HepG2 (cell line): ENCODE data around the gene NLRP6. TPM values are rescaled to one million over a fixed set of nuclear protein-coding genes. Genes with fewer than 3 reads are reported as not detected.
A peak's percentile ranks its signal among the peaks of the same experiment; 100 is the strongest.
"Not testable (repeated sequence)": the region's sequence is repeated elsewhere in the genome, so short reads cannot be mapped to it uniquely, and the experiment has no call there.

ENCODE experiments used
- ATAC-seq: fragments of 200-7000 bp; cut with Tn5 transposase; 3 replicates; pipeline ENCODE4 v1.9.1; 2020; ENCODE audit warnings: mild to moderate bottlenecking, moderate library complexity
- BruUV-seq: library from RNA; stranded (reverse); fragments of 400-500 nt; replicated peaks from 2 replicates; lab custom pipeline; 2021; lab: Mats Ljungman, UMichigan
- CTCF ChIA-PET: fragments of 300-600 bp; formaldehyde crosslinking; extraction: SDS; loops from one replicate; lab custom pipeline; 2021; ENCODE audit warnings: low total read pairs, inconsistent platforms, low intra/inter-chr PET ratio; lab: Yijun Ruan, JAX
- POLR2A ChIA-PET: fragments of 350-600 bp; sonication (Branson Sonifier 250); formaldehyde crosslinking; loops from one replicate; lab custom pipeline; 2020; ENCODE audit warnings: antibody characterized with exemption, inconsistent platforms; lab: Yijun Ruan, JAX
- DNase-seq: peaks from one replicate; pipeline ENCODE4 v3.0.0-alpha.2; 2015; ENCODE audit warnings: low spot score
- FAIRE-seq: peaks from 3 replicates; lab custom pipeline; 2011; peaks lifted over from hg19 to GRCh38; lab: Jason Lieb, UNC
- H2AFZ ChIP-seq: one replicate; pipeline ENCODE4 v1.6.1; 2011; ENCODE audit warnings: low read length, inconsistent platforms
- H3K27ac ChIP-seq: fragments of 300-600 bp; 3 replicates; pipeline ENCODE4 v1.8.0; 2011; ENCODE audit warnings: mixed run types, mild to moderate bottlenecking, mixed read lengths, low read length, inconsistent platforms; ENCODE audit not compliant: insufficient read depth; ENCODE audit errors: extremely low read length
- H3K27me3 ChIP-seq, 2 experiments: fragments of 200-600 bp in 1 of 2; 2 replicates in 1 of 2; 3 replicates in 1 of 2; pipeline versions ENCODE4 v1.6.0 to v1.8.0; 2011; ENCODE audit warnings: low read length in 2 of 2, mild to moderate bottlenecking in 2 of 2, moderate library complexity in 2 of 2, inconsistent platforms in 1 of 2; ENCODE audit not compliant: insufficient read depth in 2 of 2, control insufficient read depth in 1 of 2
- H3K36me3 ChIP-seq, 2 experiments: fragments of 200-600 bp in 1 of 2; replicated peaks in 1 of 2; 2 replicates in 1 of 2; 3 replicates in 1 of 2; pipeline versions ENCODE4 v1.5.1 to v1.8.0; 2011; ENCODE audit warnings: low read length in 2 of 2, inconsistent platforms in 1 of 2; ENCODE audit not compliant: insufficient read depth in 2 of 2, control insufficient read depth in 1 of 2
- H3K4me1 ChIP-seq: 2 replicates; pipeline ENCODE4 v1.5.1; 2012; ENCODE audit warnings: low read length, inconsistent platforms; ENCODE audit not compliant: insufficient read depth
- H3K4me2 ChIP-seq: 2 replicates; pipeline ENCODE4 v1.6.0; 2011; ENCODE audit warnings: low read depth, low read length, inconsistent platforms
- H3K4me3 ChIP-seq, 3 experiments: fragments of 200-600 bp in 1 of 3; sonication (generic), shearing (Covaris generic) in 1 of 3; replicated peaks in 1 of 3; 2 replicates each; pipeline ENCODE4 v1.5.1; 2011 to 2016; ENCODE audit warnings: low read length in 3 of 3, inconsistent platforms in 2 of 3, low read depth in 2 of 3, mild to moderate bottlenecking in 2 of 3, control low read depth in 1 of 3, mixed read lengths in 1 of 3; ENCODE audit not compliant: insufficient read depth in 1 of 3
- H3K79me2 ChIP-seq: one replicate; pipeline ENCODE4 v1.6.1; 2011; ENCODE audit warnings: low read length, inconsistent platforms; ENCODE audit not compliant: insufficient read depth
- H3K9ac ChIP-seq: 2 replicates; pipeline ENCODE4 v1.6.0; 2011; ENCODE audit warnings: mild to moderate bottlenecking, low read depth, low read length, inconsistent platforms; ENCODE audit not compliant: insufficient read depth
- H3K9me3 ChIP-seq: 2 replicates; pipeline ENCODE4 v1.5.1; 2012; ENCODE audit warnings: mild to moderate bottlenecking, low read length
- H4K20me1 ChIP-seq: 2 replicates; pipeline ENCODE4 v1.6.0; 2011; ENCODE audit warnings: inconsistent platforms, mild to moderate bottlenecking, low read length, moderate library complexity; ENCODE audit not compliant: insufficient read depth
- AGO1 ChIP-seq: fragments of 200-400 bp; formaldehyde crosslinking; IDR thresholded peaks from 2 replicates; pipeline ENCODE4 v1.6.1; 2017; ENCODE audit warnings: mild to moderate bottlenecking, low read depth, low read length, moderate library complexity; ENCODE audit not compliant: poor library complexity, severe bottlenecking
- HNF1B ChIP-seq: sonication (generic); formaldehyde crosslinking; IDR thresholded peaks from 2 replicates; pipeline ENCODE4 v1.5.1; 2020; ENCODE audit warnings: mild to moderate bottlenecking, moderate library complexity, missing genetic modification reagents
- KDM2A ChIP-seq: sonication (generic); formaldehyde crosslinking; IDR thresholded peaks from 2 replicates; pipeline ENCODE4 v1.4.0; 2020; ENCODE audit warnings: low read depth, missing genetic modification reagents, borderline replicate concordance
- MXI1 ChIP-seq: IDR thresholded peaks from 3 replicates; pipeline ENCODE4 v1.6.1; 2012; ENCODE audit warnings: low read depth, low read length, inconsistent platforms, borderline replicate concordance
- ZNF687 ChIP-seq: sonication (generic); formaldehyde crosslinking; IDR thresholded peaks from 2 replicates; pipeline ENCODE4 v1.5.1; 2020; ENCODE audit warnings: mild to moderate bottlenecking, missing genetic modification reagents, moderate library complexity
- WGBS: methylation state at CpG from one replicate; pipeline ENCODE4 v1.1.6; 2017; ENCODE audit warnings: low lambda C conversion rate; 5-methylcytosine and 5-hydroxymethylcytosine counted together
- in situ Hi-C: cut with HindIII; loops from 2 replicates; pipeline ENCODE4 v1.10.0; 2017; ENCODE audit warnings: low pct_unique_long_range_greater_than_20kb; ENCODE audit not compliant: extremely low pct_ligation_motif_present
- intact Hi-C: fragments of 100-400 bp; cut with micrococcal nuclease; formaldehyde crosslinking; loops from one replicate; pipeline ENCODE4 v1.10.0; 2022; ENCODE audit not compliant: unreplicated experiment
- polyA plus RNA-seq, 8 experiments: library from polyadenylated mRNA; depleted of rRNA in 3 of 8; stranded (reverse) in 7 of 8; unstranded in 1 of 8; fragments of >200 nt; fragmentation: Illumina TruSeq in 4 of 8; extraction: Trizol in 4 of 8; gene quantifications; 2 replicates each; pipeline versions ENCODE4 v1.2.1 to v1.2.3, GENCODE V29; 2011 to 2016; ENCODE audit warnings: low read depth in 4 of 8, missing spikeins in 1 of 8, mixed read lengths in 1 of 8; ENCODE audit not compliant: insufficient read depth in 1 of 8
- total RNA-seq, 5 experiments: library from RNA; depleted of rRNA; stranded (reverse); fragments of >200 nt; fragmentation: Illumina TruSeq; extraction: Trizol; gene quantifications; 2 replicates each; pipeline ENCODE4 v1.2.3, GENCODE V29; 2016; ENCODE audit warnings: low read depth in 1 of 5

Gene NLRP6
- total and polyA plus RNA-seq, 2 of the 13 experiments (the other 11 are each of a cell fraction or from before 2014, with no cell fraction given), result not detected

- H3K79me2 ChIP-seq, result no peaks in the 10 kb centered on the region
- H3K4me3 ChIP-seq, result no peak overlapping the region
- H4K20me1 ChIP-seq, result no peaks in the 10 kb centered on the region
- TF ChIP-seq HNF1B (no peak), AGO1 (no peak), MXI1 (no peak), KDM2A (CRISPR knock-in tag) (no peak), ZNF687 (no peak)
- FAIRE-seq (no peak), DNase-seq (no peak), ATAC-seq (no peak)
- H3K27ac ChIP-seq, result no peak overlapping the region
- ChIA-PET CTCF (no interaction called here), POLR2A (interaction anchor here (0.5 to 6.1 kb wide), 5 partner anchors 9 to 121 kb away, joined by 3 to 85 read pairs (median 7); partner anchors contain the start of genes BET1L and RIC8A)
- H3K4me2 ChIP-seq, result peak overlapping the region; percentile 15; the same call in 1 of the 2 replicates
- no TSS peak for BruUV-seq
- intact Hi-C loops, result loop anchor here (2.0 kb wide), 1 partner anchor 25 kb away; no protein-coding TSS in a partner anchor
- H2AFZ ChIP-seq, result no peak overlapping the region
- no peak overlapping the region for H3K9ac ChIP-seq
- H3K9me3 ChIP-seq, result no peaks in the 10 kb centered on the region
- in situ Hi-C loops, result no loop called here
- no peaks in the 10 kb centered on the region for H3K36me3 ChIP-seq
- H3K27me3 ChIP-seq, result no peaks in the 10 kb centered on the region
- H3K4me1 ChIP-seq, result peaks cover 64% of the 10 kb centered on the region
- WGBS, result 99% methylated on average over 13 of the region's 13 CpGs
Observed at GRCh38 chr11:328012-328411, 49.8 kb downstream of the NLRP6 start.

GRCh38 chr11:328516-329100, 50.4 kb downstream of the NLRP6 start:
- H3K4me3 ChIP-seq, H4K20me1 ChIP-seq, DNase-seq, H3K79me2 ChIP-seq, H3K9me3 ChIP-seq, FAIRE-seq, CTCF ChIA-PET, in situ Hi-C loops, H3K27me3 ChIP-seq, H3K36me3 ChIP-seq, H2AFZ ChIP-seq, ATAC-seq: not testable (repeated sequence)
- TSS peak; percentile 80 for BruUV-seq
- POLR2A ChIA-PET, result interaction anchor here (1.0 to 3.8 kb wide), 8 partner anchors 9 to 121 kb away, joined by 3 to 74 read pairs (median 6); partner anchors contain the start of genes BET1L, IFITM2 and RIC8A
- H3K4me1 ChIP-seq, result peaks cover 63% of the 10 kb centered on the region
- peak overlapping the region; percentile 68 for H3K4me2 ChIP-seq
- intact Hi-C loops, result loop anchor here (2.0 kb wide), 1 partner anchor 24 kb away; no protein-coding TSS in a partner anchor
- peak overlapping the region; percentile 72 for H3K9ac ChIP-seq
- H3K27ac ChIP-seq, result peak overlapping the region; percentile 78
- 94% methylated on average over 15 of the region's 15 CpGs for WGBS
